Esophagus squamous epithelium (tissue), 4 donors: ENCODE data around the gene SYT2.
"Not testable (repeated sequence)": the region's sequence is repeated elsewhere in the genome, so short reads cannot be mapped to it uniquely, and the experiment has no call there.

Source experiments
- POLR2A ChIP-seq, 4 donors: fragments of 450-650 bp; IDR thresholded peaks; one replicate each; pipeline ENCODE4 v1.6.1; 2017; ENCODE audit warnings: antibody characterized with exemption in 4 of 4, mild to moderate bottlenecking in 4 of 4, moderate library complexity in 3 of 4
- TF ChIP-seq, protein P1 (sequence below), 6 experiments: fragments of 450-650 bp in 4 of 6; fragments of 200-600 bp in 2 of 6; sonication (generic) in 2 of 6; IDR thresholded peaks; one replicate each; pipeline ENCODE4 v1.5.1; 2016 to 2019; ENCODE audit warnings: antibody characterized with exemption in 6 of 6, mild to moderate bottlenecking in 4 of 6, moderate library complexity in 4 of 6

DNA sequence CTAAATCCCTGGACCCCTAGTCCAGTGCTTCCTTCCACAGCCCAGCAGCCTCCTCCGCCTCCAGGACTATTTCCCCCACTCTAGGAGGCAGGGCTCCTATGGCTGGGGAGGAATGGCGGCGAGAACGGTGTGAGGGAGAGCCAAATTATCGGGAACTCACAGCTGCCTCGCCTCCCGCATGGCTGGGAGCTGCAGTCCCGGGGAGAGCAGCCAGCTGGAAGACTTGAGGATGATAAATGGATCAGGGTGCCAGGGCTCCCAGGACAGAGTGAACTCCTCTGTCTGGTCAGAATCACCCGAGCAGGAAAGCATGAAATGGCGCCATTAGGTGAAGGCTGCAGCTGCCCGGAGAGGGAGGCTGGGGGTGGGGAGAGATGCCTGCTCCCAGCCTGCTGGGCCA lies 91.2 kb downstream of the SYT2 start:
- TF ChIP-seq, protein P1, sequence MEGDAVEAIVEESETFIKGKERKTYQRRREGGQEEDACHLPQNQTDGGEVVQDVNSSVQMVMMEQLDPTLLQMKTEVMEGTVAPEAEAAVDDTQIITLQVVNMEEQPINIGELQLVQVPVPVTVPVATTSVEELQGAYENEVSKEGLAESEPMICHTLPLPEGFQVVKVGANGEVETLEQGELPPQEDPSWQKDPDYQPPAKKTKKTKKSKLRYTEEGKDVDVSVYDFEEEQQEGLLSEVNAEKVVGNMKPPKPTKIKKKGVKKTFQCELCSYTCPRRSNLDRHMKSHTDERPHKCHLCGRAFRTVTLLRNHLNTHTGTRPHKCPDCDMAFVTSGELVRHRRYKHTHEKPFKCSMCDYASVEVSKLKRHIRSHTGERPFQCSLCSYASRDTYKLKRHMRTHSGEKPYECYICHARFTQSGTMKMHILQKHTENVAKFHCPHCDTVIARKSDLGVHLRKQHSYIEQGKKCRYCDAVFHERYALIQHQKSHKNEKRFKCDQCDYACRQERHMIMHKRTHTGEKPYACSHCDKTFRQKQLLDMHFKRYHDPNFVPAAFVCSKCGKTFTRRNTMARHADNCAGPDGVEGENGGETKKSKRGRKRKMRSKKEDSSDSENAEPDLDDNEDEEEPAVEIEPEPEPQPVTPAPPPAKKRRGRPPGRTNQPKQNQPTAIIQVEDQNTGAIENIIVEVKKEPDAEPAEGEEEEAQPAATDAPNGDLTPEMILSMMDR (IDR thresholded peaks at IDR 0.05): not testable (repeated sequence)
- TF ChIP-seq POLR2A (IDR thresholded peaks at IDR 0.05): not testable (repeated sequence)
